AG20443 (cell line): ENCODE data around the gene PKN2.

Experiments
- DNase-seq: peaks from one replicate; pipeline ENCODE4 v3.0.0; 2012; ENCODE audit warnings: low spot score, mixed read lengths

The PKN2 gene

GRCh38 chr1:88735382-88735781 lies 51.3 kb downstream of the PKN2 start:
- no peak for DNase-seq

- no peak for DNase-seq
Measured at GRCh38 chr1:88735909-88736308, 51.8 kb downstream of the PKN2 start.

GRCh38 chr1:88736633-88737248 lies 52.7 kb downstream of the PKN2 start:
- peak; percentile 50 for DNase-seq

GRCh38 chr1:88737338-88737927 lies 53.4 kb downstream of the PKN2 start:
- no peak for DNase-seq

- no peak for DNase-seq
Measured at GRCh38 chr1:88740784-88741183, 56.7 kb downstream of the PKN2 start.

GRCh38 chr1:88741413-88741812 lies 57.3 kb downstream of the PKN2 start:
- DNase-seq = peak; percentile 26

- DNase-seq = no peak
Measured at GRCh38 chr1:88742531-88742930, 58.5 kb downstream of the PKN2 start.

GRCh38 chr1:88744142-88744541 lies 60.1 kb downstream of the PKN2 start:
- no peak for DNase-seq

GRCh38 chr1:88746916-88747315 lies 62.8 kb downstream of the PKN2 start:
- no peak for DNase-seq

- no peak for DNase-seq
Measured at GRCh38 chr1:88751714-88752113, 67.6 kb downstream of the PKN2 start.

GRCh38 chr1:88753506-88753905 lies 69.4 kb downstream of the PKN2 start:
- no peak for DNase-seq

- DNase-seq = peak; percentile 36
Measured at GRCh38 chr1:88763649-88764406, 79.8 kb downstream of the PKN2 start.

GRCh38 chr1:88768187-88768586 lies 84.1 kb downstream of the PKN2 start:
- no peak for DNase-seq

GRCh38 chr1:88768816-88769215 lies 84.7 kb downstream of the PKN2 start:
- no peak for DNase-seq

- peak; percentile 7 for DNase-seq
Measured at GRCh38 chr1:88773540-88774150, 89.6 kb downstream of the PKN2 start.

GRCh38 chr1:88774151-88774556 lies 90.1 kb downstream of the PKN2 start:
- DNase-seq = no peak

- no peak for DNase-seq
Measured at GRCh38 chr1:88777604-88778149, 93.6 kb downstream of the PKN2 start.

- DNase-seq = no peak
Measured at GRCh38 chr1:88779880-88780279, 95.8 kb downstream of the PKN2 start.

GRCh38 chr1:88780485-88780884 lies 96.4 kb downstream of the PKN2 start:
- DNase-seq = no peak

- no peak for DNase-seq
Measured at GRCh38 chr1:88783145-88783544, 99.1 kb downstream of the PKN2 start.

- no peak for DNase-seq
Measured at GRCh38 chr1:88784551-88784950, 100.5 kb downstream of the PKN2 start.

GRCh38 chr1:88787023-88787903 lies 103.2 kb downstream of the PKN2 start:
- DNase-seq = no peak
